Measurements from ENCODE around the gene GRIP1.

GRCh38 chr12:66426696-66427095 is 252.2 kb downstream of the GRIP1 start:
- TF ChIP-seq CTCF (IDR thresholded peaks at IDR 0.05 in 4 of 5, conservative IDR thresholded peaks at IDR 0.05 in 1 of 5) (no peak), POLR2A (IDR thresholded peaks at IDR 0.05) (no peak)
